Retinal pigment epithelial cell (primary cell): ENCODE data around the gene KCNQ1.

Source experiments
- DNase-seq: peaks from one replicate; pipeline ENCODE4 v3.0.0-alpha.2; 2010; ENCODE audit warnings: low read depth
- H3K4me3 ChIP-seq: 2 replicates; pipeline ENCODE4 v1.5.1; 2011; ENCODE audit warnings: mild to moderate bottlenecking, low read length, control low read depth, moderate library complexity
- CTCF ChIP-seq: conservative IDR thresholded peaks from 2 replicates; pipeline ENCODE4 v1.5.1; 2011; ENCODE audit warnings: low read depth, low read length, control low read depth, inconsistent platforms

KCNQ1 gene

GRCh38 chr11:2849994-2850770, 405.4 kb downstream of the KCNQ1 start:
- no peak for TF ChIP-seq CTCF
- DNase-seq: no peak
- H3K4me3 ChIP-seq: no peak overlapping the region

- no peak overlapping the region for H3K4me3 ChIP-seq
- DNase-seq: no peak
- TF ChIP-seq CTCF: no peak
These were observed 408.6 kb downstream of the KCNQ1 start for GRCh38 chr11:2853401-2853800.

GRCh38 chr11:2853997-2854560, 409.3 kb downstream of the KCNQ1 start:
- DNase-seq: no peak
- TF ChIP-seq CTCF: no peak
- no peak overlapping the region for H3K4me3 ChIP-seq

- no peak for DNase-seq
- no peak for TF ChIP-seq CTCF
- H3K4me3 ChIP-seq: no peak overlapping the region
These were observed 410.4 kb downstream of the KCNQ1 start for GRCh38 chr11:2855162-2855561.

GRCh38 chr11:2857276-2857675, 412.5 kb downstream of the KCNQ1 start:
- H3K4me3 ChIP-seq: no peak overlapping the region
- TF ChIP-seq CTCF: no peak
- no peak for DNase-seq

GRCh38 chr11:2857918-2858317, 413.1 kb downstream of the KCNQ1 start:
- DNase-seq: no peak
- H3K4me3 ChIP-seq: no peak overlapping the region
- no peak for TF ChIP-seq CTCF
